CD4-positive, alpha-beta T cell (primary cell): ENCODE results near the gene SORCS2. TPM values are rescaled to one million over a fixed set of nuclear protein-coding genes. Genes with fewer than 3 reads are reported as not detected.

ENCODE experiments used
- ATAC-seq: fragments of 200-7000 bp; cut with Tn5 transposase; one replicate; pipeline ENCODE4 v1.10.0; 2022; ENCODE audit warnings: mild to moderate bottlenecking; ENCODE audit not compliant: poor library complexity
- CTCF ChIA-PET: fragments of 350-600 bp; sonication (Branson Sonifier 250); formaldehyde crosslinking; loops from one replicate; lab custom pipeline; 2021; ENCODE audit warnings: antibody characterized with exemption, inconsistent platforms; lab: Charles Lee
- POLR2A ChIA-PET: fragments of 350-600 bp; sonication (Branson Sonifier 250); formaldehyde crosslinking; loops from one replicate; lab custom pipeline; 2021; ENCODE audit warnings: antibody characterized with exemption, inconsistent platforms; lab: Charles Lee
- DNase-seq, 14 experiments: peaks; one replicate each; pipeline ENCODE4 v3.0.0-alpha.2; 2013 to 2020; ENCODE audit warnings: mixed read lengths in 2 of 14
- H3K27ac ChIP-seq, 2 donors: one replicate each; pipeline versions ENCODE4 v1.5.1 to v1.7.0; 2013; ENCODE audit warnings: low read length in 2 of 2, low read depth in 1 of 2, mild to moderate bottlenecking in 1 of 2
- H3K27me3 ChIP-seq, 2 experiments: 1 replicate in 1 of 2; 2 replicates in 1 of 2; pipeline versions ENCODE4 v1.6.1 to v1.7.0; 2013; ENCODE audit warnings: low read length in 2 of 2, control low read depth in 1 of 2, mild to moderate bottlenecking in 1 of 2, moderate library complexity in 1 of 2; ENCODE audit not compliant: insufficient read depth in 2 of 2, control insufficient read depth in 1 of 2
- H3K36me3 ChIP-seq: one replicate; pipeline ENCODE4 v1.6.1; 2013; ENCODE audit warnings: low read length, control low read depth; ENCODE audit not compliant: insufficient read depth
- H3K4me1 ChIP-seq: one replicate; pipeline ENCODE4 v1.6.1; 2013; ENCODE audit warnings: low read length, control low read depth; ENCODE audit not compliant: insufficient read depth
- H3K4me3 ChIP-seq: one replicate; pipeline ENCODE4 v1.5.1; 2013; ENCODE audit warnings: mild to moderate bottlenecking, low read length, moderate library complexity
- H3K9me3 ChIP-seq, 2 experiments: 1 replicate in 1 of 2; 2 replicates in 1 of 2; pipeline versions ENCODE4 v1.6.1 to v1.7.0; 2013; ENCODE audit warnings: low read length in 2 of 2, mild to moderate bottlenecking in 2 of 2, control low read depth in 1 of 2, moderate library complexity in 1 of 2; ENCODE audit not compliant: control insufficient read depth in 1 of 2, insufficient read depth in 1 of 2
- H3K27ac Mint-ChIP-seq: one replicate; pipeline ENCODE4 v1.8.0; 2020; ENCODE audit warnings: mixed read lengths
- H3K27me3 Mint-ChIP-seq: one replicate; pipeline ENCODE4 v1.8.0; 2021; ENCODE audit warnings: mixed read lengths
- H3K36me3 Mint-ChIP-seq: one replicate; pipeline ENCODE4 v1.8.0; 2021; ENCODE audit warnings: low read depth, mixed read lengths
- H3K4me1 Mint-ChIP-seq: one replicate; pipeline ENCODE4 v1.8.0; 2021; ENCODE audit warnings: low read depth, mixed read lengths
- H3K4me3 Mint-ChIP-seq: one replicate; pipeline ENCODE4 v1.8.0; 2020; ENCODE audit warnings: mild to moderate bottlenecking, mixed read lengths
- H3K9me3 Mint-ChIP-seq: one replicate; pipeline ENCODE4 v1.8.0; 2020; ENCODE audit warnings: mixed read lengths
- intact Hi-C, 2 experiments: fragments of 100-400 bp; cut with DNase I in 1 of 2; cut with micrococcal nuclease in 1 of 2; formaldehyde crosslinking; loops; one replicate each; pipeline versions ENCODE4 v1.15.1 to v1.9.0; 2023 to 2025; cut with DNase I, micrococcal nuclease
- total RNA-seq, 174 experiments: library from RNA in 2 of 174; stranded (reverse) in 2 of 174; gene quantifications; one replicate each; pipeline ENCODE4 v1.2.3 and lab custom pipeline; 2021 to 2026
- TF ChIP-seq, protein P1 (sequence below): fragments of 200-600 bp; IDR thresholded peaks from one replicate; pipeline ENCODE4 v1.8.0; 2022; ENCODE audit warnings: antibody characterized with exemption, mild to moderate bottlenecking

SORCS2 gene
- total RNA-seq, 2 experiments from 2014 or later, result not detected

DNA sequence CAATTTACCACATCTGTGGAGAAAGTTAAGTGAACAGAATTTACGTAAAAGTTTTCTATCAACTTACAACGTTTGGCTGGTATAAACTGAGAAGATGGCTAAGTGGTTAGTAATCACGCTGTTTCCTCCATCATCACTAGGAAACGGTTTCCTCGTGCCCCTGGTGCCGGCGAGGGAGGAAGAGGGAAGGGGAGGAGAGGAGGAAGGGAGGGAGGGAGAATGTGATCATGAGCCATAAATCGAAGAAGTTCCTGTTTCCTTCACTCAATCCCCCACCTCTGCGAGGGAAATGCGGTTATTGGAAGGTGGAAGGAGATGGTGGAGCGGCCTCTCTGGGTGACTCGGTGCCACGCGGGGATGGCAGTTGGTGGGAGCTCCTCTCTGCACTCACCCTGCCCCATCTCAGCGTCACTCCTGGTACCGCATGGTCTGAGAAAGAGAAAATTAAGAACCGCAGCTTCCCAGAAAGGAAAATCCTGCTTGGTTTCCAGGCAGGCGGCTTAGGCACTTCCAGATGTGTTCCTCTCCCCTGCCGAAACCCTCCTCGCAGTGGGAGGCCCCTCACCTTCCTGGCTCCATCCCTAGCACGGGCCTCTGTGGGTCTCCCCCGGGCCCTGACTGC is 530.5 kb downstream of the SORCS2 start:
- intact Hi-C loops, result loop anchor here in 1 of 2 experiments (5.0 kb wide), 1 partner anchor 531 kb away; the partner anchor contains the start of gene SORCS2
- no peak overlapping the region for H3K27ac Mint-ChIP-seq
- H3K4me3 Mint-ChIP-seq, result no peak overlapping the region
- TF ChIP-seq, protein P1, sequence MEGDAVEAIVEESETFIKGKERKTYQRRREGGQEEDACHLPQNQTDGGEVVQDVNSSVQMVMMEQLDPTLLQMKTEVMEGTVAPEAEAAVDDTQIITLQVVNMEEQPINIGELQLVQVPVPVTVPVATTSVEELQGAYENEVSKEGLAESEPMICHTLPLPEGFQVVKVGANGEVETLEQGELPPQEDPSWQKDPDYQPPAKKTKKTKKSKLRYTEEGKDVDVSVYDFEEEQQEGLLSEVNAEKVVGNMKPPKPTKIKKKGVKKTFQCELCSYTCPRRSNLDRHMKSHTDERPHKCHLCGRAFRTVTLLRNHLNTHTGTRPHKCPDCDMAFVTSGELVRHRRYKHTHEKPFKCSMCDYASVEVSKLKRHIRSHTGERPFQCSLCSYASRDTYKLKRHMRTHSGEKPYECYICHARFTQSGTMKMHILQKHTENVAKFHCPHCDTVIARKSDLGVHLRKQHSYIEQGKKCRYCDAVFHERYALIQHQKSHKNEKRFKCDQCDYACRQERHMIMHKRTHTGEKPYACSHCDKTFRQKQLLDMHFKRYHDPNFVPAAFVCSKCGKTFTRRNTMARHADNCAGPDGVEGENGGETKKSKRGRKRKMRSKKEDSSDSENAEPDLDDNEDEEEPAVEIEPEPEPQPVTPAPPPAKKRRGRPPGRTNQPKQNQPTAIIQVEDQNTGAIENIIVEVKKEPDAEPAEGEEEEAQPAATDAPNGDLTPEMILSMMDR, result no peak
- peaks cover 0 to 17% of the 10 kb centered on the region in 2 experiments for H3K9me3 ChIP-seq
- H3K27ac ChIP-seq, result no peak overlapping the region
- ChIA-PET CTCF (no interaction called here), POLR2A (no interaction called here)
- no peaks in the 10 kb centered on the region for H3K36me3 ChIP-seq
- DNase-seq, result no peak
- peaks cover 6% of the 10 kb centered on the region for H3K4me1 ChIP-seq
- no peak overlapping the region for H3K4me3 ChIP-seq
- H3K27me3 ChIP-seq, result peaks cover 5 to 7% of the 10 kb centered on the region in 2 experiments
- H3K9me3 Mint-ChIP-seq, result peaks cover 3% of the 10 kb centered on the region
- H3K4me1 Mint-ChIP-seq, result peaks cover 3% of the 10 kb centered on the region
- H3K36me3 Mint-ChIP-seq, result no peaks in the 10 kb centered on the region
- peaks cover 27% of the 10 kb centered on the region for H3K27me3 Mint-ChIP-seq
- no peak for ATAC-seq

DNA sequence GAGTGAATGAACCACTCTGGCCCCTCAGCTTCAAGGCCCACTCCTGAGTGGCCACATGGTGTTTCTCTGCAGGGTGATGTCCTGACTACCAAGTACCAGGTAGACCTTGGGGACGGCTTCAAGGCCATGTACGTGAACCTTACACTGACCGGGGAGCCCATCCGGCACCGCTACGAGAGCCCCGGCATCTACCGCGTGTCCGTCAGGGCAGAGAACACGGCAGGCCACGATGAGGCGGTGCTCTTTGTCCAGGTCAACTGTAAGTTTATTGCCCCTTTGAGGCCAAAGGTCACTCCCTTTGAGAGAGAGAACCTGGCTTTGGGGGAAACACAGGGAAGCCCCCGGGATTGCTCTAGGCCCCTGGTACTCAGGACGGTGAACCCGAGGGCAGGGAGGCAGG is 531.3 kb downstream of the SORCS2 start:
- Histone ChIP-seq H3K27ac (no peak overlapping the region), H3K27me3 (peaks cover 5 to 7% of the 10 kb centered on the region in 2 experiments), H3K4me3 (no peak overlapping the region), H3K36me3 (no peaks in the 10 kb centered on the region), H3K4me1 (peaks cover 6% of the 10 kb centered on the region), H3K9me3 (peaks cover 0 to 23% of the 10 kb centered on the region in 2 experiments)
- no peak for DNase-seq
- intact Hi-C loops, result loop anchor here in 1 of 2 experiments (5.0 kb wide), 1 partner anchor 531 kb away; the partner anchor contains the start of gene SORCS2
- no peaks in the 10 kb centered on the region for H3K36me3 Mint-ChIP-seq
- peaks cover 3% of the 10 kb centered on the region for H3K9me3 Mint-ChIP-seq
- ChIA-PET POLR2A (no interaction called here), CTCF (no interaction called here)
- no peak overlapping the region for H3K4me3 Mint-ChIP-seq
- TF ChIP-seq, protein P1, result no peak
- H3K4me1 Mint-ChIP-seq, result peaks cover 3% of the 10 kb centered on the region
- no peak for ATAC-seq
- no peak overlapping the region for H3K27ac Mint-ChIP-seq
- peaks cover 26% of the 10 kb centered on the region for H3K27me3 Mint-ChIP-seq

DNA sequence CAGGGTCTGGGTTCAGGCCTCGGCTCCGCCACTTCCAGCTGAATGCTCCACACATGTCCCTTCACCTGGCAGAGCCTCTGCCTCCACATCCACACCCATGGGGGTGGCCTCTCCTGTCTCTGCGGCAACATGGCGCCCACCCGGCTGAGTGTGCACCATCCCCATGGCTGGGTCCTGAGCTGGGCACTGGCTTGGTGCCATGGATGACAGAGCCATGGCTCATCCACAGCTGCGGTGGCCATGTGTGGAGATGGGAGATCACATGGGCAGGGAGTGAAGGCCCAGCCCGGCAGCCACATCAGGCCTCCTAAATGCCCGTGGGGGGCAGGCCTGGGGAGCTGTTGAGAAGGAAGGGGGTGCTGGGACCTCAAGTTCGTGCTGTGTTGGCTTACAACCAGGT is 533.6 kb downstream of the SORCS2 start:
- Mint-ChIP-seq H3K4me3 (no peak overlapping the region), H3K36me3 (no peaks in the 10 kb centered on the region), H3K9me3 (peaks cover 3% of the 10 kb centered on the region), H3K27me3 (peaks cover 9% of the 10 kb centered on the region), H3K27ac (no peak overlapping the region), H3K4me1 (no peaks in the 10 kb centered on the region)
- ATAC-seq, result no peak
- Histone ChIP-seq H3K36me3 (no peaks in the 10 kb centered on the region), H3K27ac (no peak overlapping the region), H3K4me1 (no peaks in the 10 kb centered on the region), H3K9me3 (peaks cover 0 to 20% of the 10 kb centered on the region in 2 experiments), H3K27me3 (no peaks in the 10 kb centered on the region), H3K4me3 (no peak overlapping the region)
- intact Hi-C loops, result no loop called here
- POLR2A ChIA-PET, result no interaction called here
- CTCF ChIA-PET, result no interaction called here
- TF ChIP-seq, protein P1, result no peak
- no peak for DNase-seq
